GM13976 (cell line): ENCODE data around the gene LAMB3.

Experiments
- DNase-seq: peaks from one replicate; pipeline ENCODE4 v3.0.0; 2012; ENCODE audit warnings: low spot score
- CTCF ChIP-seq: IDR thresholded peaks from 2 replicates; pipeline ENCODE4 v1.5.1; 2012; ENCODE audit warnings: borderline replicate concordance, mild to moderate bottlenecking; ENCODE audit not compliant: insufficient read depth; ENCODE audit errors: extremely low read depth, missing control alignments, control extremely low read depth
- in situ Hi-C: fragments of 300-500 bp; cut with MboI; formaldehyde crosslinking; loops from one replicate; pipeline ENCODE4 v1.12.0; 2022; ENCODE audit warnings: low sequenced_read_pairs, mixed read lengths, inconsistent platforms; ENCODE audit not compliant: unreplicated experiment

Gene LAMB3

GRCh38 chr1:209627732-209628196, 24.5 kb downstream of the LAMB3 start:
- in situ Hi-C loops: loop anchor here (10.0 kb wide), 1 partner anchor 53 kb away; no protein-coding TSS in a partner anchor
- peak; percentile 98 for TF ChIP-seq CTCF
- peak; percentile 90 for DNase-seq

DNA sequence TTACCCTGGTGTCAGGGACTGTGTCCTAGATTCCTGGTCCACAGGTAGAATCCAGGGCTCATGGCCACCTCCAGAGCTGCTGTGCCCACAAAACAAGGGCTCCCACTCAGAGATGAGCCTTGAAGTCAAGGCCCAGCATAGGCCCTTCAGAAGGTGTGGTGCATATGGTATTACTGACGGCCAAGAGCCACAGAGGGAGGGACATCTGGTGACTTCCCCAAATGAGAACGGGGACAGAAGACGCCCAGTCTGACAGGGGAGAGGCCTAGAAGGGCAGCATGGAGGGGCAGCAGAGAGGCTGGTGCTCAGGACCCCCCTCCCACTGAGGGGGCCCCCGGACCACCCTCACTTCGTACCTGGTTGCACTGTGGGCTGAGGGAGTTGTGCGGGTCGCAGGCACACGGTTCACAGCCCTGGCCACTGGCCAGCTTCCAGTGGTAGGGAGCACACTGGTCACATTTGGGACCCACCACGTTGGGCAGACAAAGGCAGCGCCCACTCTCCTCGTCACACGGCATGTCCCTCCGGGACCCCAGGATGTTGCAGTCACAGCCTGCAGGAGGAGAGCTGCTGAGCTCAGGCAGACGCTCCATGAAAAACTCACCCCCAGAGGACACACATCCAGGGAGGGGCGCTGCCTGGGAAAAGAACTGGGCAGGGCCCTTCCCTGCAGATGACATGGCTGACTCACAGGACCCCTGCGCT, 25.0 kb downstream of the LAMB3 start:
- in situ Hi-C loops: loop anchor here (10.0 kb wide), 1 partner anchor 52 kb away; no protein-coding TSS in a partner anchor
- TF ChIP-seq CTCF: no peak
- DNase-seq: no peak

DNA sequence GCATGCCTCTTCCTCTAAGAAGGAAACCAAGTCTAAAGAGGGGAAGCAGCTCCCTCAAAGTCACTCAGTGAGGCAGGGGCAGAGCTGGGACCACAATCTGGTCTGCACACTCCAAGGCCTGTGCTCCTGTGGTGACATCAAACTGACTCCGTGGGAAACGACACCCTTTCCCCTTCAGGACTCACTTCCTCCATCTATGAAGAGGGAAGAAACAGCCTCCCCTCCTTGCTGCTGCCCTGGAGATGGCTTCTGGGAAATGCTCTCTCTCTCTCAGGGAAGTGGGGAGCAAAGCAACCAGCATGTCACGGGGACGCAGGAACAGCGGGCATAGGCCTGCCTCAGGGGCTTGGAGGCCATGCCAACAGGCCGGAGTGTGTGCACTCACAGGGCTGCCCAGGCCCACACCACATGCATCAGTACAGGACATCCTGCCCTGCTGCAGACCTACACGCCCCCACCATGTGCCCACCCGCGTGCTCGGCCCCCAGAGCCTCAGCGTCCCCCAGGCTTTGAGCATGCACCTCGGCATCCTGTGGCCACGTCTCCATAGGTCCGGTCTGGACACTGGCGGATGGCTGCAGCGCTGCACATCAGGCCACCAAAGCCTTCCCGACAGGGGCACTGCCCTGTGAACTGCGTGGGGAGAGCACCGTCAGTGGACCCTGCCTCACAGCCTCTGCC, 25.7 kb downstream of the LAMB3 start:
- no peak for DNase-seq
- TF ChIP-seq CTCF: no peak
- in situ Hi-C loops: loop anchor here (10.0 kb wide), 1 partner anchor 52 kb away; no protein-coding TSS in a partner anchor

DNA sequence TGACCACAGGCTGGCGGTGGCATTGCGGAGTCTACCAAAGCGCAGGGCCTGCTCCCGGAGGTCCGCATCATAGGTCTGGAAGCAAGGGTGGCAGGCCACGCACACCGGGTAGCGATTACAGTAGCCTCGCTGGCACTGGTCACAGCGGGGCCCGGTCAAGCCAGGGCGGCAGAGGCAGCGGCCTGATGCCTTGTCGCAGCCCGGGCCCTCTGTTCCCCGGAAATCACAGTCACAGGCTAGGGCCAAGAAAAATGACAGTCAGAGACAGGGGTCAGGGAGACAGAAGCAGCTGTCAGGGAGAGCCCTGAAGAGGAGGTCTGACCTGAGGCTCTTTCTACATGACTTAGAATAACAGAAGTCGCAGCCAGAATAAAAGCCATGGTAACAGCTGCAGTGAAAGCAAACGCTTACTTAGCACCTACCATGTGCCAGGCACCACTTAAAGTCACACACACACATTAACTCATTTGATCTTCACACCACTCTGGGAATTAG, 26.4 kb downstream of the LAMB3 start:
- no peak for DNase-seq
- in situ Hi-C loops: loop anchor here (10.0 kb wide), 1 partner anchor 51 kb away; no protein-coding TSS in a partner anchor
- TF ChIP-seq CTCF: no peak

GRCh38 chr1:209624558-209625549, 27.4 kb downstream of the LAMB3 start:
- no peak for TF ChIP-seq CTCF
- no peak for DNase-seq
- in situ Hi-C loops: loop anchor here (10.0 kb wide), 1 partner anchor 50 kb away; no protein-coding TSS in a partner anchor
